Activated naive CD8-positive, alpha-beta T cell treated with anti-CD3 and anti-CD28 coated beads for 36 hours (primary cell): Measurements from ENCODE around the gene DNAH8. TPM values are rescaled to one million over a fixed set of nuclear protein-coding genes. Genes with fewer than 3 reads are reported as not detected.

Source experiments
- DNase-seq: peaks from one replicate; pipeline ENCODE4 v3.0.0; 2021
- H3K27ac Mint-ChIP-seq: one replicate; pipeline ENCODE4 v1.8.0; 2022; ENCODE audit warnings: mild to moderate bottlenecking, moderate library complexity, mixed read lengths
- H3K27me3 Mint-ChIP-seq: one replicate; pipeline ENCODE4 v1.8.0; 2022; ENCODE audit warnings: mild to moderate bottlenecking, mixed read lengths
- H3K36me3 Mint-ChIP-seq: one replicate; pipeline ENCODE4 v1.8.0; 2021; ENCODE audit warnings: mild to moderate bottlenecking, mixed read lengths
- H3K4me1 Mint-ChIP-seq: one replicate; pipeline ENCODE4 v1.8.0; 2021; ENCODE audit warnings: mixed read lengths
- H3K4me3 Mint-ChIP-seq: one replicate; pipeline ENCODE4 v1.8.0; 2022; ENCODE audit warnings: mild to moderate bottlenecking, moderate library complexity, mixed read lengths
- H3K9me3 Mint-ChIP-seq: one replicate; pipeline ENCODE4 v1.8.0; 2022; ENCODE audit warnings: mixed read lengths
- total RNA-seq, 2 experiments: library from RNA; stranded (reverse); gene quantifications; one replicate each; pipeline ENCODE4 v1.2.3, GENCODE V29; 2021

The DNAH8 gene
- total RNA-seq, 2 experiments from 2014 or later, result 0.08 TPM; not detected in 1

DNA sequence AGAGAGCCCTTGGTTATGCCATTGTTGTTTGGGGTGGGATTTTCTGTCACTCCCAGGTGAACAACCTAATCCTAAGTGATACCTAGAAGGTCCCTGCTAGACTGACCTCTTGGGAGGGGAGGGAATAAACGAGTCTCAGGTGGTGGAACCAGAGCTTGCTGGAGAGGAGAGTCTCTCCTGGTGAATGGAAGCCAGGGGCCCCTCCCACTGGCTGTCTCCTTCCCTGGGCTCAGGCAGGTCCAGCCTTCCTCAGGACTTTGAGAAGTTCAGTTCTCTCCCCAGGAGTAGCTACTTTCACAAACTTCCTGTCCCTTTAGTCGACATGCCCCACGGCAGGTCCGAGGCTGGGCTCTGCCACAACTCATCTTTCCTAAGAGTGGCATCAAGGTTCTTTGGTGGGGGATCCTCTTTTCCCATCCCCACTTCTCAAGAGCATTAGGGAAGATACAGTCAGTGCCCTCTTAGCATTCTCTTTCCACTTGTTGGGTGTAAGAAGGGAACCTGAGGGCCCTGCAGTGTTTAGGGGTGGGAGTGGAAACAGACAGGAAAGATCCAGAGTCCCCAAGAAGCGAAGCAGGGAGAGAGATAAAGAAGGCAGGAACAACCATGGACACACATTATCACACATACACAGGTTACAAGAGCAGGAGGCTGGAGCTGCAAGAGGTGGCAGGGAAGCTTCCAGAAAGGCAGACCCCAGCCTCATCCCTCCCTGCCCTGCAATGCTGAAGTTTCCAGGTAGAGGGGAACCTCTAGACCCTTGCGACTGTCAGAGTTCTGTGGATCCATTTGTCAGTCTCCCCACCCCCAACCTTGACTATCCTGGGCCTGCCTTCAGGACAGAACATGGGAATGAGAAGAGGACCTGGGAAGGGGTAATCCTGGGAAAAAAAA is 332.6 kb downstream of the DNAH8 start:
- H3K4me1 Mint-ChIP-seq, result peaks cover 28% of the 10 kb centered on the region
- H3K27ac Mint-ChIP-seq, result no peak overlapping the region
- no peaks in the 10 kb centered on the region for H3K36me3 Mint-ChIP-seq
- peak overlapping the region; percentile 40 for H3K4me3 Mint-ChIP-seq
- H3K27me3 Mint-ChIP-seq, result peaks cover 41% of the 10 kb centered on the region
- DNase-seq, result no peak
- H3K9me3 Mint-ChIP-seq, result no peaks in the 10 kb centered on the region

DNA sequence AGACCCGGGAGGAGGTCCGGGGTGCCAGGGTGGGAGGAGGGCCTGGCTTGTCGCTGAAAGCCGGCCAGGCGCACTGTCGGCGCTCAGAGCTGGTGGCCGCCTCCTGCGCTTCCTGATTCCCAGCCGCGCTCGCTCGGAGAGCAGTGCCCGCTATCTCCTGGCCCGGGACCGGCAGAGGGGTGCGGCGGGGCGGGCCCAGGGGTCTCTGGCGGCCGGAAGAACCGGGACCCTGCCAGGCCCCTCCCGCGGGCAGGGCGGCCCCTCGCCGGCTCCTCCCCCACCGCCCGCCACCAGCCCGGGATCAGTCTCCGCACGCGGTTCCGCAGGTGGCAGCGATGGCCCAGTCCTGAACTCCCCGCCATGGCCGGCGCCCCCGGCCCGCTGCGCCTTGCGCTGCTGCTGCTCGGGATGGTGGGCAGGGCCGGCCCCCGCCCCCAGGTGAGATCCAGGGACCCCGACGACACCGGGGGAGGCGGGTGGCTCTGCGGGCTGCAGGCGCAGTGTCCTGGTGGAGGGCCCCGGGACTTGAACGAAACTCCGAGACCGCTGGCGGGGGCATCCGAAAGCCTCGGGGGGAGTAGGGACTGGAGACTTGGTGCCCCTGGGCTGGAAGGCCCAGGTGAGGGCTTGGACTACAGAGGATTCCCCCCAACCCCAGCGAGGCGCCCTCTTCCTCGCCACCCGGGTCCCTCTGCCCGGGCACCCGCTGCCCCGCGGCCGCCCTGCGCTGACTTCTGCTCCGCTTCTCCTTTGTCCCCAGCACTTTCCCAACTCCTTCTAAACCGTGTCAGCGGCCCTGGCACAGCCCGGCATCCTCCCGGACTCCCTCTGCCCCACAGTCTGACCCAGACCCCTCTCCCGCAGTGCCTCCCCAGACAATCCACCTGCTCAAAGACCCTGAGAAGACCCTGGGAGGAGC is 333.6 kb downstream of the DNAH8 start, which contains the start of gene GLP1R:
Gene GLP1R, plus strand, starts transcription at position 301 of the 919 bp plus-strand sequence. Its CDS starts 60 bp downstream, at position 361.
- peaks cover 28% of the 10 kb centered on the region for H3K4me1 Mint-ChIP-seq
- H3K9me3 Mint-ChIP-seq, result no peaks in the 10 kb centered on the region
- H3K27ac Mint-ChIP-seq, result no peak within 1 kb of the TSS
- H3K4me3 Mint-ChIP-seq, result peak within 1 kb of the TSS; percentile 77
- peaks cover 47% of the 10 kb centered on the region for H3K27me3 Mint-ChIP-seq
- peak; percentile 33 for DNase-seq
- no peaks in the 10 kb centered on the region for H3K36me3 Mint-ChIP-seq

DNA sequence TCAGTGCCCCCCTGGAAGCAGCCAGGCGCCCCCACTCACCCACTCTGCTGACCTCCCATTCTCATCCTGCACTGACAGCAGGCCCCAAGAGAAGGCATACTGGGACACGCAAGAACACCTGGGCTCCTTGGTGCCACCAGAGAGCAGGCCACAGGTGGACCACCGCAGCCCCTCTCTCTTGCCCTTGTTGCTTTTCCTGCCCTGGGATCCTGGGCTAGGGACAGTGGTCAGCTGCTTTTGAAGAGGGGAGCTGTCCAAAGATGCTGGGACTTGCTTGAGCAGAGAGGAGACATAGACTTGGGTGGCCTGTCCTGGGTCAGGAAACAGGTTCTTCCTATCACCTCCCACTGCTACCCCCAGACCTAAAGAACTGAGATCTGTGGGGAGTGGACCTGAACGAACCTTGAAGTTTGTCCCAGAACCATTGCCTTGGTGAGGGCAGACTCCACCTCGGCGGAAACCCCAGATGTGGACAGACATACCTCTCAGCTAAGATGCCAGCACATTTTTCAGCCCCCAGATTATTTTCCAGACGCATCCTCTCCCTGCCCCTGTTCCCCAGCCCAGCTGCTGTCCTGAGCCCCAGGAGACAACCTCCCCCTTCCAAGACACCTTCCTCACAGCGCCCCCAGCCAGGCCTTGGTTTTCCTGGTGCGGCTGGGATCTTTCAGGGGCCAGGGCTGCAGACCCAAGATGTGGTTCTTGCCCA is 334.6 kb downstream of the DNAH8 start:
- H3K4me3 Mint-ChIP-seq, result peak overlapping the region; percentile 77
- peaks cover 28% of the 10 kb centered on the region for H3K4me1 Mint-ChIP-seq
- H3K27me3 Mint-ChIP-seq, result peaks cover 52% of the 10 kb centered on the region
- DNase-seq, result no peak
- H3K27ac Mint-ChIP-seq, result no peak overlapping the region
- no peaks in the 10 kb centered on the region for H3K9me3 Mint-ChIP-seq
- H3K36me3 Mint-ChIP-seq, result no peaks in the 10 kb centered on the region

DNA sequence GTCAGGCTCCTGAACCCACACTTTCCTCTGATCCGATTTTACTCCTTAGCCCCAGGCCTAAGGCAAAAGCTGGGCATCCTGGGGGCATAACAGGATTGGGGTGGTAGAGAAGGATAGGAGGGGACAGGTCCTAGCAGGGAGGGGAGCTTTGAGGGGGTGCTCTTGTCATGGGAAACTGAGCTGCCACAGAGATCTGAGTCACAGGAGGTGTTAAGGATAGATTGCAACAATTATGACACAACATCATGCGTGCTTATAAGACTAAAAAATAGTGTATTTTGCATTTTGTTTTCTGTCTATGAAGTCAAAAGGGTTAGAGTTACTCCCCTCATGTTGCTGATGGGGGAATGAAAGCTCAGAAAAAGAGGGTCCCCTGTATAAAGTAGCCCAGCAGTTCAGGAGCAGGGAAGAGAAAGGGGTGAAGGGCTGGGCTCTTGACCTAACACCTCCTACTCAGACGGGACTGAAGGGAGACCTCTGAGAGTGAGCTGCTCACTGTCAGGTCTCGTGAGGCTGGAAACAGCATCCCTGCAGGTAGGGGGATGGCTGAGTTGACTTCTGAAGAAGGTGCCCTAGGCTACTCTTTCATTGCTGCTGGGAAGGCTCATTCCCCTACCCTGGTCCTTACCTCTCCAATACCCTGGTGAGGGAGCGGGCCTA is 335.5 kb downstream of the DNAH8 start:
- no peaks in the 10 kb centered on the region for H3K9me3 Mint-ChIP-seq
- H3K27me3 Mint-ChIP-seq, result peaks cover 52% of the 10 kb centered on the region
- H3K36me3 Mint-ChIP-seq, result no peaks in the 10 kb centered on the region
- peak overlapping the region; percentile 38 for H3K27ac Mint-ChIP-seq
- H3K4me1 Mint-ChIP-seq, result peaks cover 28% of the 10 kb centered on the region
- peak; percentile 28 for DNase-seq
- H3K4me3 Mint-ChIP-seq, result no peak overlapping the region

DNA sequence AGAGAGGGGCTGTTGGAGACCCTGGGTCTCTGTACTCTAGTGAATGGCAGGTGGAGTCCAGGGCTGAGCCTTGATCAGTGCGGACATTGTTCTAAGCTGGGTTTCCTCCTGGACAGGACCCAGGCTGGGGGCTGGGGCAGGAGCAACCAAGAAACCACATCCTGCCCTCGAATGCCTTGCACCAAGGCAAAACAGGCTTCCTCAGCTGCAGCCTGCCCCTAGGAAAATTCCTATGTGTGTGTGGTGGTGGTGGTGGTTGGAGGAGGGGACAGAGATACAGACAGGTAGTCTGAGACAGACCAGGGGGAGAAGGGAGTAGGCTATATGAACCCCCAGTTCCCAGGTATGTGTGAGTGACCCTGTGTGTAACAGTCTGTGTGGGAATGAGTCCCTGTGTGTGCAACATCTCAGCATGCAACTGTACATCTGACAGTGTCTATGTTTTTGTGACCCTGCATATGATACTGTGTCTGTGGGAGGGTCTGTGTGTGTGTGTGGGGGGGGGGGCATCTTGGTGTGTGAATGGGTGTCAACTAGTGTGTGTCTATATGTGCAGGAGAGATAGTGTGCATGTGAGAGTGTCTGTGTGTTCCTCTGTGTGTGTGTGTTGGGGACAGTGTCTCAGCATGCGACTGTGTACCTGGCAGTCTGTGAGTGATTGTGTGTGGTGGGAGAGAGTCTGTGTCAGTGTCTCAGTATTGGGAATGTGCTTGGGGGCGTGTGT is 336.4 kb downstream of the DNAH8 start:
- Mint-ChIP-seq H3K27ac (no peak overlapping the region), H3K27me3 (peaks cover 55% of the 10 kb centered on the region), H3K4me1 (peaks cover 28% of the 10 kb centered on the region), H3K36me3 (no peaks in the 10 kb centered on the region), H3K9me3 (no peaks in the 10 kb centered on the region), H3K4me3 (no peak overlapping the region)
- no peak for DNase-seq

DNA sequence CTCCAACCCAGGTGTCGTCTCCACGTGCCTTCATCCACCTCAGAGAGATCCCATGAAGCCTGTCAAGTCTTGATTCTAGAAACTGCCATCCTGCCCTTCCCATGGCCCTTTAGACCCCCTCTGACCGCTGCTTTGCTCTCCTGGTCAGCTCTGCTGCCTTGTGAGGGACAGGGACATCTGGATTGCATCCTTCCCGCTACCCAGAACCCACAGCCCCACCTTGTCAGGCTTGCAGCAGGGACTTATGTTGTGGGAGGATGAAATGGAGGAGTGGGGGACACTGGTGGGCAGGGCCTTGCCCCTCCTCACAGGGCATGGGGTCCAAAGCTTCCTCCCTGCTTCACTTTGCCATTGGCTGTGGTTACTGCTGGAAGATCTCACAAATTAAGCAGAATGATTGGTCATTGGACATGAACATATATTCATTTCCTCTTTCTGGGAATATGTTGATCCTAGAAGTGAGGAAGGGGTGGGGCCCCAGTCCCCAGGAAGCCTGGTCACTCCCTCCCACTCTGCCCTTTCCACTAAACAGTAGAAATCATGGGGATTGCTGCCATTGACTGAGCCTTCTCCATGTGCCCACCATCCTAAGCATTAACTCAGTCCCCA is 338.0 kb downstream of the DNAH8 start:
- Mint-ChIP-seq H3K27ac (no peak overlapping the region), H3K36me3 (no peaks in the 10 kb centered on the region), H3K27me3 (peaks cover 42% of the 10 kb centered on the region), H3K4me1 (peaks cover 26% of the 10 kb centered on the region), H3K4me3 (no peak overlapping the region), H3K9me3 (no peaks in the 10 kb centered on the region)
- DNase-seq, result no peak

DNA sequence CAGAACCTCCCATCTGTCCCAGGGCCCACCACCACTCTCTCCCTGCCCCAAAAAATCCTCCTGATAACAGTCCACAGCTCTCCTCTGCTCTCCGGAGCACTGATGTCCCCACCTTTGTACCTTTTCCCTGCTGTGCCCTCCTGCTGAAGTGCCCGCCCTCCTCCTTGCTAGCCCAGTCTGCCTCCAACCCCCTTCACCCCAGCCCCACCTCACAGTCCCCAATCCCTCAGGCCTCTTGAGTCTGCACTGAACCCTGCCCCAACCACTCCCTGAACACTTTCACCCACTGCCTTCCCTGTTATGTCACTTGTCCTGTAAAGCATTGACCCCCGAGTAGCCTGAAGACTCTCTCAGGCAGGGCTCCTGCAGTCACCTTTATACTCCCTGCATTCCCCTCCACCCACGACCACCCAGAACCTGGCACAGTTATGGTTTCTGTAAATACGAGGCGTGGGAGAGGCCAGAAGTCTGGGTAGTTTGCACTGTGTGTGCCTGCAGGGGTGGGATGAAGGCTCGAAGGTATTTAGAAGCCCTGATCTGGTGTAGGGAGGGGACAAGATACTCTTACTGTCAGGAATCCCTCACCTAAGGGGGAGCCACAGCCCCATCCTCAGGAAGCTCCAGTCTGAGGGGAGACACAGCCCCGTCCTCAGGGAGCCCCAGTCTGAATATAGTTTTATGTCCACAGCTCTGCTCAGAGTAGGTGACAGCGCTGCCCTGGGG is 338.9 kb downstream of the DNAH8 start:
- peaks cover 26% of the 10 kb centered on the region for H3K4me1 Mint-ChIP-seq
- DNase-seq, result no peak
- H3K27ac Mint-ChIP-seq, result no peak overlapping the region
- H3K27me3 Mint-ChIP-seq, result peaks cover 39% of the 10 kb centered on the region
- H3K9me3 Mint-ChIP-seq, result no peaks in the 10 kb centered on the region
- H3K4me3 Mint-ChIP-seq, result no peak overlapping the region
- no peaks in the 10 kb centered on the region for H3K36me3 Mint-ChIP-seq

DNA sequence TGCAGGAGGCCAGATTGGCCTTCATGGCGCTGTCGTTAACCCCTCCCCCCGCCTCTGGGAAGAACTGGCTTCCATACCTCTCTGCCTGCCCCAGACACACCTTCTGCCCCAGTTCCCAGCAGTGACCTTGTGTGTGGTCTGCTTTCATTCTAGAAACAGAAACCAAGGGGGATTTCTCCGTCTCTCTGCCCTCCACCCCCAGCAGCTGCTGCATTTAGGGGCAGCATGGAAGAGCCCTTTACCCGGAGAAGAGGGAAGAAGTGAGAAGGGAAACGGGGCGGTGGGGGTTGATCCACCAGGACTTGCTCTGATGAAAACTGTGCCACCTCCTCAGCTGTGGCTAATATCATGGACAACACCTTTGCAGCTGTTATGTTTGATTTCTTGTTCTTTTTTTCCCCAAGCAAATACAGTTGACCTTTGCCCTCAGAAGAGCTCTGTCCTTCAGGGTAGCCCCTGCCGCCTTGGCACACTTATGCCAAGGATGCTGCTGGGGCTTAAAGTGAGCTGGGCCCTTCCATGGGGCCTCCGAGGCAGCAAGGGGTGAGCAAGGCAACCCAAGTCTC is 339.5 kb downstream of the DNAH8 start:
- no peak for DNase-seq
- Mint-ChIP-seq H3K9me3 (no peaks in the 10 kb centered on the region), H3K36me3 (no peaks in the 10 kb centered on the region), H3K4me3 (no peak overlapping the region), H3K27ac (no peak overlapping the region), H3K27me3 (peaks cover 33% of the 10 kb centered on the region), H3K4me1 (peaks cover 22% of the 10 kb centered on the region)

DNA sequence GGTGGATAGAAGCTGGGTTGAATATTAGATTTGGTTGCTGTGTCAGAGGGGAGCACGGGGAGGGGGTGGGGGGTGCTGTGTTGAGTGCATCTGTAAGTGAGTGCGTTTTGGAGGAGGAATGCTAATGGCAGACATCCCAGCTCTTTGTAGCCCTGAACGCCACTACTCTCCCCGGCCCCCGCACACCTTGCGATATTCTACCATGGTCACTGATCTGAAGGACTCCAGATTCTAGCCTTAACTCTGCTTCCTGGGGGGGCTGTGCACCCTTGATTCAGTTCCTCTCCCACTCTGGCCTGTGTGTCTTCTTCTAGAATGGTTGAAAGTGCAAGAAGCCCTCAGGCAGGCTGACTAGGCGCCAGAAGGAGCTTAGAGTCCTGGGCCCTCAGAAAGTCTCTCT is 340.6 kb downstream of the DNAH8 start:
- Mint-ChIP-seq H3K4me1 (peaks cover 12% of the 10 kb centered on the region), H3K27ac (no peak overlapping the region), H3K36me3 (no peaks in the 10 kb centered on the region), H3K4me3 (no peak overlapping the region), H3K27me3 (peaks cover 24% of the 10 kb centered on the region), H3K9me3 (no peaks in the 10 kb centered on the region)
- no peak for DNase-seq

DNA sequence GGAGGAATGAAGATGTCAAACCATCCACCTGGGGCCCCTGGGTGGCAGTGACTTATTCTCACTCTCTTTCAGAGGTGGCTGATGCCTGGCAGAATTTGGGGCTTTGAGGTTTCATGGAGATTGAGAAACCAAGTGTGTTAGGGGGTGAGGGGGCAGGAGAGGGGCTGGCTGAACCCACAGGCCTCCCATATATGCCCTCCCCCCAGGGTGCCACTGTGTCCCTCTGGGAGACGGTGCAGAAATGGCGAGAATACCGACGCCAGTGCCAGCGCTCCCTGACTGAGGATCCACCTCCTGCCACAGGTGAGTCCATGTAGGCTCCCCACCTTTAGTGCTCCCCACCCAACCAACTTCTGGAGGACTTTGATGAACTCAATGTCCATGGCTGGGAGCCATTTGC is 341.1 kb downstream of the DNAH8 start:
- DNase-seq, result no peak

DNA sequence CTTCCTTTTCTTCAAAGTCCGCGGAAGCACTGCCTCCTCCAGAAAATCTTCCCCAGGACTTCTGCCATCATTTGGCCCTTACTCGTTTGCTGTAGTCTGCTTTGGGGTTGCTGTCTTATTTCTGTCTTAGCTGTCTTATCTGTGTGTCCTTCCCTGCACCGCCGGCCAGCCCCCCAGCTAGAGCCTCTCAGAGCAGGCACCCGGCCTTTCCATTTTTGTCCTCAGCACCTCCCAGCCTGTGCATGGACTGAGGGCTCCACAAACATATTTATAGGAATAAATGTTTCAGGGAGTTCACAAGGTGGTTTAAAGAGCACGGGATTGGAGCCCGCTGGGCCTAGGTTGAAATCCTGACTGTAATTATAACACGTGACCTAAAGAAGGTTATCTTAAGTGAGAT is 341.6 kb downstream of the DNAH8 start:
- Mint-ChIP-seq H3K27me3 (peaks cover 23% of the 10 kb centered on the region), H3K27ac (no peak overlapping the region), H3K4me3 (no peak overlapping the region), H3K4me1 (peaks cover 3% of the 10 kb centered on the region), H3K36me3 (no peaks in the 10 kb centered on the region), H3K9me3 (no peaks in the 10 kb centered on the region)
- no peak for DNase-seq

More for the DNA sequence above, 341.1 kb downstream of the DNAH8 start:
- H3K36me3 Mint-ChIP-seq, result no peaks in the 10 kb centered on the region
- peaks cover 7% of the 10 kb centered on the region for H3K4me1 Mint-ChIP-seq
- H3K9me3 Mint-ChIP-seq, result no peaks in the 10 kb centered on the region
- no peak overlapping the region for H3K4me3 Mint-ChIP-seq
- H3K27me3 Mint-ChIP-seq, result peaks cover 24% of the 10 kb centered on the region
- no peak overlapping the region for H3K27ac Mint-ChIP-seq

DNA sequence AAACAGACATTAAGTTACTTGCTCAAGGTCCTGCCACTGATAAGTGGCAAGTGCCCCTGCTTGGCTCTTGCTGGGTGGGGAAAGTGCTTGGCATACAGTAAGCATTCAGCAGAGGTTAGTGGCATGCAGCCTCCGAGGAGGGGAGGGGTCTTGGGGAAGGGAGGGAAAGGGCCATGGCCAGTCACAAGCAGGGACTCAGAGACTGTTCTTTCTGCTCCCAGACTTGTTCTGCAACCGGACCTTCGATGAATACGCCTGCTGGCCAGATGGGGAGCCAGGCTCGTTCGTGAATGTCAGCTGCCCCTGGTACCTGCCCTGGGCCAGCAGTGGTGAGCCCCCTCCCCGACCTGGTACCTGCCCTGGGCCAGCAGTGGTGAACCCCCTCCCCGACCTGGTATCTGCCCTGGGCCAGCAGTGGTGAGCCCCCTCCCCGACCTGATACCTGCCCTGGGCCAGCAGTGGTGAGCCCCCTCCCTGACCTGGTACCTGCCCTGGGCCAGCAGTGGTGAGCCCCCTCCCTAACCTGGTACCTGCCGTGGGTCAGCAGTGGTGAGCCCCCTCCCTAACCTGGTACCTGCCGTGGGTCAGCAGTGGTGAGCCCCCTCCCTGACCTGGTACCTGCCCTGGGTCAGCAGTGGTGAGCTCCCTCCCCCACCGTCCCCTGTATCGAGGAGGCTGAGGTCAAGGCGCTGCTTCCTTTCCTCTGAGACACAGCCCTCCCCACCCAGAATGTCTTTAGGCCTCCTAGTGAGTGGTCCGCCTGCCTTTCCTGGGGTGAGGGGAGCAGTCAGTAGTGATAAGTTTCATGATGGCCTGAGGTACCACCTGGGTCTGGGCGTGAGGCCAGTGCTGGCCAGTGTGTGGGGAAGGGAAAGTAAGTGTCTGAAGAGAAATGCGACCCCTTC is 342.4 kb downstream of the DNAH8 start:
- Mint-ChIP-seq H3K9me3 (no peaks in the 10 kb centered on the region), H3K4me1 (no peaks in the 10 kb centered on the region), H3K27me3 (peaks cover 19% of the 10 kb centered on the region), H3K4me3 (no peak overlapping the region), H3K27ac (no peak overlapping the region), H3K36me3 (no peaks in the 10 kb centered on the region)
- DNase-seq, result no peak
